GM12872 (cell line): ENCODE measurements around the gene DEPP1.

ENCODE experiments used
- CTCF ChIP-seq: IDR thresholded peaks from 3 replicates; pipeline ENCODE4 v1.5.1; 2011; ENCODE audit warnings: low read depth, mild to moderate bottlenecking, low read length, moderate library complexity; ENCODE audit not compliant: insufficient read depth

The DEPP1 gene

GRCh38 chr10:44975431-44976331, 2.9 kb downstream of the DEPP1 start:
- no peak for TF ChIP-seq CTCF

GRCh38 chr10:44974628-44975430, 3.8 kb downstream of the DEPP1 start:
- TF ChIP-seq CTCF, result peak; percentile 85

GRCh38 chr10:44974082-44974627, 4.5 kb downstream of the DEPP1 start:
- no peak for TF ChIP-seq CTCF

GRCh38 chr10:44973323-44974081, 5.1 kb downstream of the DEPP1 start:
- TF ChIP-seq CTCF, result no peak

- TF ChIP-seq CTCF, result no peak
Observed at GRCh38 chr10:44972874-44973306, 5.7 kb downstream of the DEPP1 start.

GRCh38 chr10:44971935-44972757, 6.5 kb downstream of the DEPP1 start:
- no peak for TF ChIP-seq CTCF
